WTC11 (cell line): ENCODE data around the gene ASTN2.

Experiments used
- CREB1 ChIP-seq: sonication (generic); formaldehyde crosslinking; IDR thresholded peaks from 2 replicates; pipeline ENCODE4 v1.8.0; 2023; ENCODE audit warnings: mild to moderate bottlenecking, missing genetic modification reagents
- CREM ChIP-seq: sonication (generic); formaldehyde crosslinking; IDR thresholded peaks from 2 replicates; pipeline ENCODE4 v1.8.1; 2022; ENCODE audit warnings: mild to moderate bottlenecking, missing genetic modification reagents, moderate library complexity
- FOXJ3 ChIP-seq: sonication (generic); formaldehyde crosslinking; IDR thresholded peaks from 2 replicates; pipeline ENCODE4 v1.9.0; 2021; ENCODE audit warnings: missing genetic modification reagents, mild to moderate bottlenecking, borderline replicate concordance
- IRF2 ChIP-seq: sonication (generic); formaldehyde crosslinking; IDR thresholded peaks from 2 replicates; pipeline ENCODE4 v1.8.0; 2022; ENCODE audit warnings: low read depth, missing genetic modification reagents, borderline replicate concordance
- JUN ChIP-seq: sonication (generic); formaldehyde crosslinking; IDR thresholded peaks from 2 replicates; pipeline ENCODE4 v1.8.0; 2023; ENCODE audit warnings: mild to moderate bottlenecking, missing genetic modification reagents
- KAT7 ChIP-seq: sonication (generic); formaldehyde crosslinking; IDR thresholded peaks from 2 replicates; pipeline ENCODE4 v1.8.1; 2023; ENCODE audit warnings: missing genetic modification reagents, mild to moderate bottlenecking, borderline replicate concordance
- NR2C2 ChIP-seq: sonication (generic); formaldehyde crosslinking; IDR thresholded peaks from 2 replicates; pipeline ENCODE4 v1.8.0; 2022; ENCODE audit warnings: mild to moderate bottlenecking, missing genetic modification reagents
- SP1 ChIP-seq: sonication (generic); formaldehyde crosslinking; conservative IDR thresholded peaks from 2 replicates; pipeline ENCODE4 v1.8.1; 2022; ENCODE audit warnings: missing genetic modification reagents
- TCF7 ChIP-seq: sonication (generic); formaldehyde crosslinking; IDR thresholded peaks from 2 replicates; pipeline ENCODE4 v1.8.0; 2022; ENCODE audit warnings: mild to moderate bottlenecking, low read depth, missing genetic modification reagents, moderate library complexity
- ZNF416 ChIP-seq: fragments of 250-450 bp; sonication (Bioruptor Pico); IDR thresholded peaks from 2 replicates; pipeline ENCODE4 v1.9.0; 2021; ENCODE audit warnings: mild to moderate bottlenecking, inconsistent platforms
- TF ChIP-seq, protein P1 (sequence below): fragments of 200-600 bp; IDR thresholded peaks from 2 replicates; pipeline ENCODE4 v1.8.0; 2022; ENCODE audit warnings: antibody characterized with exemption
- TF ChIP-seq, protein P2 (sequence below): sonication (generic); formaldehyde crosslinking; IDR thresholded peaks from 2 replicates; pipeline ENCODE4 v1.8.1; 2023; ENCODE audit warnings: mild to moderate bottlenecking, missing genetic modification reagents, borderline replicate concordance
- TF ChIP-seq, protein P3 (sequence below): sonication (generic); formaldehyde crosslinking; IDR thresholded peaks from 2 replicates; pipeline ENCODE4 v1.8.1; 2023; ENCODE audit warnings: mild to moderate bottlenecking, missing genetic modification reagents, moderate library complexity

DNA sequence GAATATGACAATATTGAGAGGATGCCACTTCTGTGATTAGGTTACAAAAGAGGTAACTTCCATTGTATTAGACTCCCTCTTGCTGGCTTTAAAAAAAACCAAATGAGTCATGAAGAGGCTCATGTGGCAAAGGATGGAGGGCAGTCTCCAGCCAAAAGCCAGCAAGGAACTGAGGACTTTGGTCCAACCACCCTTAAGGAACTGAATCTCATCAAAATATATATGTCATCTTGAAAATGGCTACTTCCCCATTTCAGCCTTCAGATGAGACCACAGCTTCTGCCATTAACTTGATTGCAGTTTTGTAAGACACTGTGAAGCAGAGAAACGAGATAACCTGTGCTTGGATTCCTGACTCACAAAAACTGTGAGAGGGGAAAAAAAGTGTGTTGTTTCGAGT, 743.3 kb downstream of the ASTN2 start:
- TF ChIP-seq CREB1 (CRISPR knock-in tag), result no peak
- no peak for TF ChIP-seq IRF2 (CRISPR knock-in tag)
- no peak for TF ChIP-seq NR2C2
- TF ChIP-seq, protein P1, sequence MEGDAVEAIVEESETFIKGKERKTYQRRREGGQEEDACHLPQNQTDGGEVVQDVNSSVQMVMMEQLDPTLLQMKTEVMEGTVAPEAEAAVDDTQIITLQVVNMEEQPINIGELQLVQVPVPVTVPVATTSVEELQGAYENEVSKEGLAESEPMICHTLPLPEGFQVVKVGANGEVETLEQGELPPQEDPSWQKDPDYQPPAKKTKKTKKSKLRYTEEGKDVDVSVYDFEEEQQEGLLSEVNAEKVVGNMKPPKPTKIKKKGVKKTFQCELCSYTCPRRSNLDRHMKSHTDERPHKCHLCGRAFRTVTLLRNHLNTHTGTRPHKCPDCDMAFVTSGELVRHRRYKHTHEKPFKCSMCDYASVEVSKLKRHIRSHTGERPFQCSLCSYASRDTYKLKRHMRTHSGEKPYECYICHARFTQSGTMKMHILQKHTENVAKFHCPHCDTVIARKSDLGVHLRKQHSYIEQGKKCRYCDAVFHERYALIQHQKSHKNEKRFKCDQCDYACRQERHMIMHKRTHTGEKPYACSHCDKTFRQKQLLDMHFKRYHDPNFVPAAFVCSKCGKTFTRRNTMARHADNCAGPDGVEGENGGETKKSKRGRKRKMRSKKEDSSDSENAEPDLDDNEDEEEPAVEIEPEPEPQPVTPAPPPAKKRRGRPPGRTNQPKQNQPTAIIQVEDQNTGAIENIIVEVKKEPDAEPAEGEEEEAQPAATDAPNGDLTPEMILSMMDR, result no peak
- no peak for TF ChIP-seq JUN (CRISPR knock-in tag)
- TF ChIP-seq SP1 (CRISPR knock-in tag), result no peak
- TF ChIP-seq KAT7 (CRISPR knock-in tag), result no peak
- TF ChIP-seq TCF7 (CRISPR knock-in tag), result no peak
- TF ChIP-seq, protein P2, sequence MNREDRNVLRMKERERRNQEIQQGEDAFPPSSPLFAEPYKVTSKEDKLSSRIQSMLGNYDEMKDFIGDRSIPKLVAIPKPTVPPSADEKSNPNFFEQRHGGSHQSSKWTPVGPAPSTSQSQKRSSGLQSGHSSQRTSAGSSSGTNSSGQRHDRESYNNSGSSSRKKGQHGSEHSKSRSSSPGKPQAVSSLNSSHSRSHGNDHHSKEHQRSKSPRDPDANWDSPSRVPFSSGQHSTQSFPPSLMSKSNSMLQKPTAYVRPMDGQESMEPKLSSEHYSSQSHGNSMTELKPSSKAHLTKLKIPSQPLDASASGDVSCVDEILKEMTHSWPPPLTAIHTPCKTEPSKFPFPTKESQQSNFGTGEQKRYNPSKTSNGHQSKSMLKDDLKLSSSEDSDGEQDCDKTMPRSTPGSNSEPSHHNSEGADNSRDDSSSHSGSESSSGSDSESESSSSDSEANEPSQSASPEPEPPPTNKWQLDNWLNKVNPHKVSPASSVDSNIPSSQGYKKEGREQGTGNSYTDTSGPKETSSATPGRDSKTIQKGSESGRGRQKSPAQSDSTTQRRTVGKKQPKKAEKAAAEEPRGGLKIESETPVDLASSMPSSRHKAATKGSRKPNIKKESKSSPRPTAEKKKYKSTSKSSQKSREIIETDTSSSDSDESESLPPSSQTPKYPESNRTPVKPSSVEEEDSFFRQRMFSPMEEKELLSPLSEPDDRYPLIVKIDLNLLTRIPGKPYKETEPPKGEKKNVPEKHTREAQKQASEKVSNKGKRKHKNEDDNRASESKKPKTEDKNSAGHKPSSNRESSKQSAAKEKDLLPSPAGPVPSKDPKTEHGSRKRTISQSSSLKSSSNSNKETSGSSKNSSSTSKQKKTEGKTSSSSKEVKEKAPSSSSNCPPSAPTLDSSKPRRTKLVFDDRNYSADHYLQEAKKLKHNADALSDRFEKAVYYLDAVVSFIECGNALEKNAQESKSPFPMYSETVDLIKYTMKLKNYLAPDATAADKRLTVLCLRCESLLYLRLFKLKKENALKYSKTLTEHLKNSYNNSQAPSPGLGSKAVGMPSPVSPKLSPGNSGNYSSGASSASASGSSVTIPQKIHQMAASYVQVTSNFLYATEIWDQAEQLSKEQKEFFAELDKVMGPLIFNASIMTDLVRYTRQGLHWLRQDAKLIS, result no peak
- TF ChIP-seq ZNF416 (CRISPR knock-in tag), result no peak
- no peak for TF ChIP-seq CREM (CRISPR knock-in tag)
- TF ChIP-seq, protein P3, sequence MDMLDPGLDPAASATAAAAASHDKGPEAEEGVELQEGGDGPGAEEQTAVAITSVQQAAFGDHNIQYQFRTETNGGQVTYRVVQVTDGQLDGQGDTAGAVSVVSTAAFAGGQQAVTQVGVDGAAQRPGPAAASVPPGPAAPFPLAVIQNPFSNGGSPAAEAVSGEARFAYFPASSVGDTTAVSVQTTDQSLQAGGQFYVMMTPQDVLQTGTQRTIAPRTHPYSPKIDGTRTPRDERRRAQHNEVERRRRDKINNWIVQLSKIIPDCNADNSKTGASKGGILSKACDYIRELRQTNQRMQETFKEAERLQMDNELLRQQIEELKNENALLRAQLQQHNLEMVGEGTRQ (CRISPR knock-in tag), result no peak
- TF ChIP-seq FOXJ3 (CRISPR knock-in tag), result no peak
